AG10803 (cell line): ENCODE results near the gene SPIN2B.
"Not testable (repeated sequence)": the region's sequence is repeated elsewhere in the genome, so short reads cannot be mapped to it uniquely, and the experiment has no call there.

Experiments used
- DNase-seq: peaks from one replicate; pipeline ENCODE4 v3.0.0; 2010; ENCODE audit warnings: low read depth
- H3K4me3 ChIP-seq: 2 replicates; pipeline ENCODE4 v1.5.1; 2011; ENCODE audit warnings: mild to moderate bottlenecking, low read length, control low read depth
- CTCF ChIP-seq: conservative IDR thresholded peaks from 2 replicates; pipeline ENCODE4 v1.5.1; 2011; ENCODE audit warnings: mild to moderate bottlenecking, low read length, control low read depth, inconsistent platforms

Gene SPIN2B

DNA sequence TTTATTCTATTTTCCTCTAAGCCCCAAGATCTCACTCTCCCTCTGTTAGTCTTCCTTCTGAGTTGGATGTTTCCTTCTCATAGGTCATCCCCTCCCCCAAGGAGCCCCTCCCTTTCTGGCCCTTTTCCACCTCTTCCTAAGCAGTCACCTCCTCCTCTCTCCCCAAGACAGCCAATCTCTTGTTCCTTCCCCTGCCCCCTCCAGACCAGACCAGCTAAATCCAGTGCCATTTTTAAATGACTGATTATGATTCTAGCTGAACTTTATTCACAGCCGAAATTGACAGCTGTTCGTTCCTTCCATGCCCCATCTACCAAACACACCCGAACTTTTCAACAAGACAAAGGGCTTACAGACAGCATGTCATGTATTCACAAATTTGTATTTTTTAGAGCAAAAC lies 13.9 kb upstream of the SPIN2B start:
- no peak overlapping the region for H3K4me3 ChIP-seq
- no peak for TF ChIP-seq CTCF
- no peak for DNase-seq

- DNase-seq, result no peak
- H3K4me3 ChIP-seq, result no peak overlapping the region
- TF ChIP-seq CTCF, result no peak
Measured at GRCh38 chrX:57134702-57135101, 13.4 kb upstream of the SPIN2B start.

DNA sequence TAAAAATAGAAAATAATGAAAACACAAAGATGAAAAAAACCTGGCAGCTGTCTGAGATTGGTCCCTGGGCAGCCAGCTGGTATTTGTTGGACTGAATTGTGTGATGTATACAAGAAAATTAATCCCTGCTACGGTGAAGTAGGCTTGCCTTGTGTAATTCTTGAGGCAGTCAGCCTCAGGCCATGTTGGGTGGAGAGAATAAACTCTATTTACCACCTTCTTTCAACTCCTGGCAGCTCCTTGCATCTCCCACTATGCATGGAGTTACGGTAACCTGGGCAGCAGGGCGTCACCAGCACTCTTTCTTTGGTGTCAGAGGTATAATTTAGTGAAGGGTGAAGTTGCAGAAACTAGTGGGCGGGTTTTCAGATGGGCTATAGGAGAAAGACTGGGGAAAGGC lies 12.4 kb upstream of the SPIN2B start:
- no peak for TF ChIP-seq CTCF
- no peak for DNase-seq
- H3K4me3 ChIP-seq, result no peak overlapping the region

DNA sequence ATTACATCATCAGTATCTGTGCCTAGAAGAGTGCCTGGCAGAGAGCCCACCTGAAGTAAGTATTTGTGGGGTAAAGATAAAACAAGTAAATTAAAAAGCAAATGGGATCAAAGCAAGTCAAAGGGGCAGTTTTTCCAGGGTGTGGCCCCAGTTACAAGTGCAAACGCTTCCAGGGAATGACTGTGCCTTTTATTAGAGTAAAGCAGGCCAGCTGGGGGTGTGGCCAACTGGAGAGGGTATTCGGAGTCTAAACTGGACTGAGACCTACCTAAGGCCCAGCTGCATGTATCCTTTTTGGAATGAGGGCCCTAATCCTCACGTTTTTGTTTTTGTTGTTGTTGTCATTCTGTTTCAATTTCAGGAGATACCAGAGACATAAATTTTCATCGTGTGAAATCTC lies 11.9 kb upstream of the SPIN2B start:
- not testable (repeated sequence) for DNase-seq

DNA sequence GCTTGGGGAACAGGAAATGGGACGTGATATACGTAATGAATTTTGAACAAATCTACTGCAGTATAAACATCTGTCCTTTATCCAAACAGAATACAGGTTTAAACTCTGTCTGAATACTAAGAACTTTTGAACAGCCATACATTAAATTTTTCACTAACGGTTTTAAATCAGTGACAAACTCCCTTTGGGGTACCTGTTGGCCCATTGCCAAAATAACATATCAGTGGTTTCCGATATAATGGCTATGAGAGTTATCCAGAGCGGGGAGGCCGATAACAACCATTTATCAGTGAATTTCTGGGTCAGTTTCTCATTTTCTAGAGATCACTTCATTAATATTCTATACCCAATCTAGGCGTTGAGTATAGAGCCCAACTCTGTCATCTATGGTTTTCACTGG lies 10.7 kb upstream of the SPIN2B start:
- H3K4me3 ChIP-seq, result no peak overlapping the region
- DNase-seq, result no peak
- no peak for TF ChIP-seq CTCF

More for the DNA sequence above, 11.9 kb upstream of the SPIN2B start:
- H3K4me3 ChIP-seq, result not testable (repeated sequence)

- H3K4me3 ChIP-seq, result peak overlapping the region; percentile 74
- no peak for DNase-seq
- no peak for TF ChIP-seq CTCF
Measured at GRCh38 chrX:57121816-57122215, 468 bp upstream of the SPIN2B start.

DNA sequence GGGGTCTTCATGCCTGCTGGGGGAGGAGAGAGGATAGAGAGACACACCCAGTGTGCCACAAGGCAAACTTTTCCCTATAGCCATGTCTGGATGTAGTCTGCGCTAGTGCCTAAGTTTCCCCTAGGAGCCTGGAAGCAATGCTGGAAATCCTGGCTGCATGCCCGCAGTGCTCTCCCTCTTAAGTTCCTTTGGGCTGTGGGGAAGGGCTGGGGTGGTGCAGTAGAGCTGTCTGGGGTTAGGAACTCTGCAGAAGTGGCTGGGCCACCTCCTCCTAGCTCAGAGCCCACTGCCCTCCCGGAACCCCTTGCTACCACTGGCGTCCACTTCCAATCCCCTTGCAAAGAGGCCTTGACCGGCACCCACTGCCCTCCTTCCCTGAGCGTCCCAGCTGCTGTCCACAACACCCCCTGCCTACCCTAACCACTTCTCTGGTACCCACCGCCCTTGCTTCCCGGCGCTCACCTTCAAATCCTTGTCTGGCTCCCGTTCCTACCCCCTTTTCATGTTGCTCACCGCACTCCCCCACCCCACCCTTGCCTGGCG lies 658 bp downstream of the SPIN2B start:
- peak overlapping the region; percentile 74 for H3K4me3 ChIP-seq
- DNase-seq, result not testable (repeated sequence)

- no peak for DNase-seq
- H3K4me3 ChIP-seq, result no peak overlapping the region
- TF ChIP-seq CTCF, result no peak
Measured at GRCh38 chrX:57119416-57119815, 1.9 kb downstream of the SPIN2B start.

DNA sequence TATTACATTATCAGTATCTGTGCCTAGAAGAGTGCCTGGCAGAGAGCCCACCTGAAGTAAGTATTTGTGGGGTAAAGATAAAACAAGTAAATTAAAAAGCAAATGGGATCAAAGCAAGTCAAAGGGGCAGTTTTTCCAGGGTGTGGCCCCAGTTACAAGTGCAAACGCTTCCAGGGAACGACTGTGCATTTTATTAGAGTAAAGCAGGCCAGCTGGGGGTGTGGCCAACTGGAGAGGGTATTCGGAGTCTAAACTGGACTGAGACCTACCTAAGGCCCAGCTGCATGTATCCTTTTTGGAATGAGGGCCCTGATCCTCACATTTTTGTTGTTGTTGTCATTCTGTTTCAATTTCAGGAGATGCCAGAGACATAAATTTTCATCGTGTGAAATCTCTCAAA lies 3.8 kb downstream of the SPIN2B start:
- not testable (repeated sequence) for DNase-seq

More for the DNA sequence above, 3.8 kb downstream of the SPIN2B start:
- not testable (repeated sequence) for H3K4me3 ChIP-seq
